NCI-H1436 treated with DMSO at 0.1 percent for 48 hours (cell line): ENCODE data around the gene TNS3.

Experiments
- DNase-seq: peaks from one replicate; lab custom pipeline; 2025; lab: John Stamatoyannopoulos, UW

TNS3 gene

DNA sequence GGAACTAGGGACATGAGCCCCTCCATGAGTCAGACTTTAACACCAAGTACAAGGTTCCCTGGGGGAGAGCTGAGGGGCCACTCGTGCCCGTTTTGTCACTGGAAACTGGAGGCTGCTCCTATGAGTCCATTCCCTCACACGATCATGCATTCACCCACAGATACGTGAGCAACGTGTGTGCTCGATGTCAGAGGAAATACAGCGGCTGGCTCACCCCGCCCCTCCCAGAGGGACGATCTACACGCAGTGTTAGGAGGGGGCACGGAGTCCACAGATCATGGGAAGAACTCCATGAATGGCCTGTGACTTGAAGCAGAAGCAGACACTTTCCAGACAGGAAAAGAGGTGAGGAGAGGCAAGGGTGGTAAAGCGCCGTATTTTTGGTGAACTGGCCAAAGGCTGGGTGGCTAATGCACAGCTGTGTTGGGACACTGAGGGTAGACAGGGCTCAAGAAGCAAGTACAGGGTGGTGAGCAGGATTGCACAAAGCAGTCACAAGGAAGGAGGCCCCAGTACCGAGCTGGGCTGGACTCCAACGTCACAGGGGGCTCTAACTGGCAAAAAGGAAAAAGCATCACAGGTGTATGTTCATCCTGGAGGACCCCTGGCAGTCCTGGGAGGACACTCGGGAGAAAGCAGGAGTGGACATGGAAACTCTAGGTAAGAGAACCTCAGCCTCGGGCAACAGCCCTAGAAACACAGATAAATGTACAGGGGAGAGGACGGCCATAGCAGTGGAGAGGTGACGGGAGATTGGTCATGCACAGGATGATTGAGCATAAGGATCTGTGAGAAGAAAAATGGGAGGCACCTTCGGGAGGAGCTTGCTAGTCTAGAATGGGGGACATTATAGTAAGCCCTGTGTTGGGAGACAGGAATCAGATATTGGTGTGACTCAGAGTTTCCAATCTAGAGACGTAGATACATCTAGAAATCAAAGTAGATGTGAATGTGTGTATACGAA is 41.2 kb downstream of the TNS3 start:
- DNase-seq: no peak

DNA sequence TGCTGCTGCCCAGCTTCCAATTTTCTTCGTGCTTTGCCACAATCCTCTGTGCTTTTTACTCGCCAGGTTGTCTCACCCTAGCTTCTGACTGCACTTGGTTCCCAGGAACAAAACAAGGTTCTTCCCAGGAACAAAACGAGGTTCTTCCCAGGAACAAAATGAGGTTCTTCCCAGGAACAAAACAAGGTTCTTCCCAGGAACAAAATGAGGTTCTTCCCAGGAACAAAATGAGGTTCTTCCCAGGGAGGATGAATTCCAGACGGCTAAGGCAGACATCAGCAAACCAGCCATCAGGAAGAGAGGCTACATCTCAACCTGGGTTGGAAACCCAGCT is 41.9 kb downstream of the TNS3 start:
- DNase-seq: no peak

DNA sequence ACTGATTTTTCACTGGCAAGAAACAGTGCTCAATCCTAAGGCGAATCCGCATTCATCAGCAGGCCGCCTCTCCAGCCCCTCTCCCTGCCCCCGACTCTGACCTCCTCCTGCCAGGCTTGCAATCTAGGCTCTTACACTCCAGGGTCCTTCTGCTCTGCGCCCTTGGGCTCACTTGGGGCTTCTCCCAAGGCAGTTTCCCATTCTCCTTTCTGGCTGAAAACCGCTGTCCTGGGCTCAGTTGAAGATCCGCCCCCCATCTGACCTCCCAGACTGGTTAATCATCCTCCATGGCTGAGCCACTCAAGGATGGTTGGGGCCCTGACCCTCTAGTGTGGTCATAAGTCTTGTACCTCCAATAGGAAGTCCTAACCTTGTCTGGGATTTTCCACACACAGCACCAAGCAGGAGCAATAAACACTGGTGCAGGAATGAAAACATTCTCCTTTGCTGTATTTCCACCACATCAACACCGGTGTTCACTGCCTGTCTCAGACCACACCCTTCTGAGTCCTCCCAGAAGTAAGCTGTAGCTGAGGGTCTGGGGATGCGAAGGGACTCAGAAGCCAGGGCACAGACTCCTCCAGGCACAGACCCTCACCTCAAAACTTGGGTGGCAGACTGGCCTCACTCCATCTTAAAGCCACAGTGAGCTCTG is 42.4 kb downstream of the TNS3 start:
- DNase-seq: no peak

DNA sequence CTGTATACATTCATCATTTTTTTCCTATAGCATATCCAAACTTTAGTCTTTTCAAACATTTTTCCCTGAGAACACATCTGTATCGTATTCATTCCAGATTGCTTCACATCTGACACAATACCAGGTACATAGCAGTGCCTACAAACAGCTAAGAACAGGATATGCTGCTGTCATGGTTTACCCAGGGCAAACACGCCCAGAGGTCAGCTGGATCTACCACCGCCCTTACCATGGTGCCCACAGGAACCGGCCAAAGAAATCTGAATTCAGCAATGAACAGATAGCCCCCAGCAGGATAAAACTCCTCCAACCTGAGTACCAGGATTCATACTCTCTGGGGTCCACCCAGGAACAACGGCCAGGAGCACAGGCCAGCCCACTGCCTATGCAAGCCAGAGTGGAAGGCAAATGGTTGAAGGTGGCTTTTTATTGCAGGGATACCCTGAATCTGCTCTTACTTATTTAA is 43.0 kb downstream of the TNS3 start:
- no peak for DNase-seq

DNA sequence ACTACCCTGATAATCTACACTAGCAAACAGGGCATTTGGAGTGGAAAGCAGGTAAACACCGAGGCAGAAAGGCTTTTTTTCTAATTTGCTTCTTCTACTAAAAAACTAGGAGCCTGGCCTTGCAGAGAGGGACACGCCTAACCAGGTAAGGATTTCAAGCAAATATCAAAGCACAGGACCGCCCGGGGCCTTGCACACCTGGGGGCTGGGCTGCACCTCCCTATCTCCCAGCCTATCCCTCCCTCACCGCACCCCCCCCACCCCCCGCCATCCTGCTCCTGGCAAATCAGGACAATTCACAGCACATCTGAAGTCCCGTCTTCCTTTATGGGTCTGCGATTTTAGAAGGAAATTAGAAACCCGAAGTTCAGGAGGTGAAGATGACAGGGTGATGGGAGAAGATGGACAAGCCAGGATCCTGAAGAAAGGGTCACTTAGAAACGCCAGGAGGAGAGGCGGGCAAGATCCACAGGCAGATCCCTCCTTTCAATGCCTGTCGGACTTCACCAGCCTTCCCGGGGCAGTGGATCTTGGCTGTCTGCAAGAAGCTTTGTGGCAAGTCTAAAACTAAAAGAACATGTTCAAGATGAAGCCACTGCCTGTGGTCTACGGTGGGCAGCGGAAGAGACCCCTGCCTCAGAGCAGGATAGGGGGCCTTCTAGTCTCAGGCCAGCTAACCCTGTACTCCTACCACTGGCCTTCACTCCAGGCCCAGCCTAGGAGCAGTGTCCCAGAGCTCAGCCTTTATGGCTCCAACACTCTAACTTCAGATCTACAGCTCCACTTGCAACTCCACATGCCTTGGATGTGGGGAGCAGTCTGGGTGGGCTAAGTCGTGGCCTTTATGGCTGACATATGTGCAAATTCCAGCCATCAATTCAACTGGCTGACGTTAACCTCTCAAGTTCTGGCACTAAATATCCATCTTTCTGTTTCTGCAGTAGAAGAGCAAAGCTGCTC is 43.9 kb downstream of the TNS3 start:
- no peak for DNase-seq

- DNase-seq: no peak
Observed at GRCh38 chr7:47536661-47537611, 45.0 kb downstream of the TNS3 start.

GRCh38 chr7:47535704-47536628 is 45.9 kb downstream of the TNS3 start:
- no peak for DNase-seq

DNA sequence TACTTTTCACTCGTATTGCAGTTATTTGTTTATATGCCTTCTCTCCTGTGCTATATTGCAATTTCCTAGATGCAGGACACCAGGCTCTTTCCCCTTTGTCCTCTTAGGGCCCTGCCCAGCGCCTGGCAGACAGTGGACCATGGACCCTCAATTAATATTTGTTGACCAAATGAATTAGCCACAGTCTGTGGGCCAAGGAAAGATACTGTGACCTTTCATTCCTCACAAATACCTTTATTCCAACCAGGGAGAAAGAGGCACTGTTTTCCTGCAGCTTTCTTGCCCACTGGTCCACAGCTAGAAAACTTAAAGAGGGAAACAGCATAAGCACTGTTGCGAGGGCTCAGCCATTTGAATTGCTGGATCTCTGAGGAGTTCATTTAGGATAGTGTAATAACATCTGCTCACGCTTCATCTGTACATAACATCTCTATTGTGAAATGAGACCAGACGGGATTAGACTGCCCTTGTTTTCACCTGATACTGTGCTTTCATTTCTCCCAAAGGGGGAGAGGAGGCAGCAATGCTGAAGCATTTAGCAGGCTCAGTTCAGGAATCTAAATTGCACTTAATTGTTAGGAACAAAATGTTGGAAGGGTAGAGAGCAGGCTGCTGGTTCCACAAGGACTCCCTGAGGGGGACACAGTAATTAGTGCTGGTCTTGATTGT is 46.7 kb downstream of the TNS3 start:
- no peak for DNase-seq

DNA sequence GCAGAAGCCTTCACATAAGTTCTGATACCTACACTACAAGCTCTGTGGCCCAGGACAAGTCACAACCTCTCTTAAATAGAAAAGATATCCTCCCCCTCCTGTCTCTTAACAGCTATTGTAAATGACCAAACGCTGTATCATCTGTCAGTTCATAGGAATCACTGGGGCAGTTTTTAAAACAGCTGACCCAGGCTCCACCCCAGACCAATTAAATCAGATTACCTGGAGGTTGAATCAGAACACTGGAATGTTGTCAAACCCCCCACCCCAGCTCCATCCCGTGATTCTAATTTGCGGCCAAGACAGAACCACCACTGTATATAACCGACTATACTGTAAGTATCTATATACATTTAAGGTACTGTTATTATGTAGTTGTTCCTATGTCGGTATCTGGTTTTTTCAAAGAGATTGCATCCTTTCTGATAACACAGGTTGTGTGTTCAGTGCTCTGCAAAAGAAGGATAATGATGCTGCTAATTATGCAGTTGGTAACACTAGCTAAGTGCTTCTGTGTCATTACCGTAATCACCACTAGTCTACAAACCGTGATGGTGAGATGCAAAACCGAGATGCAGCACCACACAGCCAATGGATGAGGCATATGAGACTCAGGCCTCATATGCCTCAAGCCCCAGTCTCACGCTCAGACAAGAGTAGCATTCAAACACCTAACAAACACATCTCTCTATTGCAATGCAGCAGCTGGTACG is 47.4 kb downstream of the TNS3 start:
- DNase-seq: no peak

DNA sequence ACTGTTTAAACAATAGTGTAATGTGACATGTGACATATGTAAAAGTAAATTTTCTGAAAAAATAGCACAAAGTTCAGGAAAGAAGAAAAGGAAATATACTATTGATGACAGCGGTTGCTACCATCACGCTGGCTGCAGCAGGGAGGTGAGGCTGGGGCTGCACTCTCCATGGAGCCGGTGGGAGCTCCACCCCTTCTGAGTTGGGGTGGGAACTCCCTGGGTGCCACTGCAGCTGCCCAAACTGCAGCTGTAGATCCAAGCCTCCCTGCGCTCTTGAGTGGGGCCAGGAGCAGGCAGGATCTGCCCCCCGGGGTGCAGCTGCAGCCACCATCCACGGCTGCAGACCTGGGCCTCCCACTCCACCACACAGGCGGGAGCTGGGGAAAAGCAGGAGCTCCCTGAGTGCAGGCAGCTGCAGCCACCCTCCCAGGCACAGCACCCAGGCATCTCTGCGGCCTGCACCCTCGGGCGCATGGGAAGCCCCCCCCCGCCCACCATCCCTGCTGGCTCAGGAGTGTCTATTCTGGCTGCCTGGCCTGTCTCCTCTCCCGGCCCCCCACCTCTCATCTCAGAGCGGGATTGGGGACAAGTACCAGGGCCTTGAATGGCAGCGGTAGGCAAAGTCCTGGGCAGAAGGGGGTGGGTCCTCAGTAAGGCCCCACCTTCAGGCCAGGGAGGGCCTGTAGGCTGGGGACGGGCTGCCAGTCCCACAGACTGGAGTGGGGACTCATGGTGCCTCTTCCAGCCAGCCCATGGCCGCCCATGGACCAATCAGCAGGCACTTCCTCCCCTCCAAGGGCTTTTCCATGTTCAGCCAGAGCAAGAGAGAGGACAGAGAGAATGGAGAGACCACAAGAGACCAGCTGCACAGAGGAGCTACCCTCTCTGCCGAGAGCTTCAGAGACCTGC is 50.1 kb downstream of the TNS3 start:
- no peak for DNase-seq

- no peak for DNase-seq
Observed at GRCh38 chr7:47529826-47530555, 51.9 kb downstream of the TNS3 start.

DNA sequence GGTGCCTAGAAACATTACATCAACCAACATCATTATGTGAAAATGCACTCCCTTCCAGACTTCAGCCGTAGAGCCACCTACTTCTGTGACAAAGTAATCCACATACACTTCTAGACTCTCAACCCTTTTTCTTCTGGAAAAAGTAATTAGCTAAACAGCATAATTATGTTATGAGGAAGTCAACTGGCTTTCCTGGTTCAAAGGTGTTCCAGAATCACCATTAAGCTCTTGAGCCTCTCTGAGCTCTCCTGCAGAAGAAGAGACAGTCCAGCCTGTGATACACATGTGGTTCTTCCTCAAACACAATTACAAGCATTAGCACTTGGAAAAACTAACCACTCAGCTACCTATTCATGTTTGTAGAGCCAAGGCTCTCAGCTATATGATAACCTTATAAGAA is 52.5 kb downstream of the TNS3 start:
- no peak for DNase-seq

GRCh38 chr7:47528471-47528870 is 53.4 kb downstream of the TNS3 start:
- DNase-seq: no peak

DNA sequence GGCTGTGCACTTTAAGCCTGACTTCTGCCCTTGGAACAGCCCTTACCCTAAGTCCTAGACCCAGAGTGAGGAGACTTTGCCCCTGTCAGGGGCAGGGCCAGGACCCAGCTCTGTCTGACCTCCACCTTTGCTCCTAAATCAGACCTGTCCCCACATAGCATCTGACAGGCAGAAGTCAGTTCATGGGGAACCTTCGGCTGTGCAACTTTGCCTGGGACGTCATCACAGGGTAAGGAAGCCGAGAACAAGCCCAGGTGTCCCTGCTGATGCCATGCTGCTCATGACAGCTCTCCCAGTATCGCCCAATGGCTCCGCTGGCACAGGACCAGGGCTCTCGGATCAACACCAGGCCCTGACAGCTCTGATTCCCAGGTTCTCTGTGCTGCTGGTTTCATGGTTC is 55.4 kb downstream of the TNS3 start:
- DNase-seq: no peak

DNA sequence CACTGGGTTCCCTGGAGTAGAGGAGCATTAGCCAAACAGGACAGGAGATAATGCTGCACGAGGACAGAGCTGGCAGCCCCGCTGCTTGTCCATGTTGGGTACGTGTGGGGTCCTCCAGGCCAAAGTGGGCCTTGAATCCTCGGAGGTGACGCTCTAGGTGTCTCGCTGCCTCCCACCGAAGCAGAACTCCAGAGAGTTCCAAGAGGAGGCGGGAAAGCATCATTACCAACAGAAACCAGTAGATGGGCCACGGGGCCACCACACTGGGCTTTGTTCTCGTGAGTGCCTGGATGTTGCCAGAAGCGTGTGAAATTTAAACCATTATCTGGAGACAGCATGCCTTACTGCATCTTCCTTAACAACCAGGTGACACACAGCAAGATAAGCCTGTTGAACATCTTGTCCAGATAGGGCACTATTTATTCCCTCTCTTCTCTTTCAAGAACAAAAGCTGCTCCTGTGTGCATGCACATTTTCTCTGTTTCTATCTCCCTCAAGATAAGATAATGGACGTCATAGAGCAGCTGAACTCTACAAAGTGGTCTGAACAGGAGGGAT is 56.8 kb downstream of the TNS3 start:
- no peak for DNase-seq

DNA sequence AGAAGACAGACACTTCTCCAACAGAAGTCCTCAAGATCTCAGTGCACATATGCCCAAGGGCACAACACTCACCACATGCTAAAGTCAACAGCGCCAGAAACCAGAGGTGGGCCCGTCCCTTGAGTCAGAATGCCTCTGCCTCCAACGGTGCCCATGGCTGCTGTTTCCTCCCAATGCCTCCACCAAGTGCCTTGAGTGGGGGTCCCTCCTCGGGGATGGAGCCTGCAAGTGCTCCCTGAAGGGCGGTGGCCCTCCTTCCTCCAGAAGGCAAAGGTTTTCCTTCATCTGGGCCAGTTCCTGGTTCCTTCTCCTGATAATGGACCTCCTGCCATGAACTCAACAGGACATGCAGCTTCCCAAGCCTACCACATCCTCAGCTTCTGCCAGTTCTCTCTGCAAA is 58.5 kb downstream of the TNS3 start:
- no peak for DNase-seq
